ENCODE data around the gene PRC1.

Gene PRC1

GRCh38 chr15:90954712-90955623 is 39.4 kb downstream of the PRC1 start, which contains the start of gene RCCD1:
RCCD1 (plus strand) TSS chr15:90954884; CDS start chr15:90956735, 1,851 bp downstream.
- DNase-seq = peak; percentile 89

GRCh38 chr15:90953947-90954711 is 40.2 kb downstream of the PRC1 start:
- no peak for DNase-seq

GRCh38 chr15:90952901-90953677 is 41.2 kb downstream of the PRC1 start:
- DNase-seq = no peak

GRCh38 chr15:90950676-90951075 is 43.7 kb downstream of the PRC1 start:
- DNase-seq = no peak

- DNase-seq = no peak
Observed at GRCh38 chr15:90949979-90950675, 44.2 kb downstream of the PRC1 start.

GRCh38 chr15:90948506-90948905 is 45.8 kb downstream of the PRC1 start:
- DNase-seq = no peak

- no peak for DNase-seq
Observed at GRCh38 chr15:90947577-90948357, 46.6 kb downstream of the PRC1 start.

GRCh38 chr15:90946941-90947576 is 47.3 kb downstream of the PRC1 start:
- DNase-seq = no peak

- DNase-seq = no peak
Observed at GRCh38 chr15:90946538-90946937, 47.8 kb downstream of the PRC1 start.

GRCh38 chr15:90945091-90945490 is 49.2 kb downstream of the PRC1 start:
- DNase-seq = no peak

GRCh38 chr15:90942354-90943120 is 51.8 kb downstream of the PRC1 start:
- no peak for DNase-seq

- DNase-seq = no peak
Observed at GRCh38 chr15:90941038-90941437, 53.3 kb downstream of the PRC1 start.

- no peak for DNase-seq
Observed at GRCh38 chr15:90939756-90940155, 54.6 kb downstream of the PRC1 start.

- no peak for DNase-seq
Observed at GRCh38 chr15:90938261-90938660, 56.1 kb downstream of the PRC1 start.

- DNase-seq = no peak
Observed at GRCh38 chr15:90936823-90937222, 57.5 kb downstream of the PRC1 start.

GRCh38 chr15:90934949-90935751 is 59.2 kb downstream of the PRC1 start, which contains the start of gene UNC45A:
UNC45A (plus strand) TSS chr15:90935285; CDS start chr15:90935325, 40 bp downstream.
- peak; percentile 99 for DNase-seq

GRCh38 chr15:90934256-90934948 is 59.9 kb downstream of the PRC1 start:
- peak; percentile 91 for DNase-seq

- no peak for DNase-seq
Observed at GRCh38 chr15:90933301-90933700, 61.0 kb downstream of the PRC1 start.

GRCh38 chr15:90932660-90932991 is 61.7 kb downstream of the PRC1 start:
- DNase-seq = no peak

Measured in CD4-positive, alpha-beta T cell treated with Interleukin-6 for 4 hours (primary cell).